Measurements from ENCODE around the gene MARCHF9.

DNA sequence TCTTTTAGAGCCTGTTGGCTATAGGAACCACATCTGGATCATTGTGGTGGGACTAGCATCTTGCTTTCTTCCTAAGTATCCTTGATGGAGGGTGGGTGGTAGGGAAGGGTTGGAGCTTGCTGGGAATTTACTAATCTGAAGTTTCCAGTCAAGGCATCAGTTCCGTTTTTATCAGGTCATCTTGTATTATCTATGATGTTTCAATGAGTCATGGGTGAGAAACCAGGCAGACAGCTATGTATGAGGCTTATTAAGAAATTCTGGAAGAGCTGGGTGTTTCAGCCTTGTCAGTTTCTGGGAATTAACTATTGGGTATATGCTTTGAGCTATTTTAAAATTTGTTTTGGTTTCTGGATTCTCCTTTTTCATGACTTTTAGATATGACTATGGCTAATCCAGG, 39.0 kb downstream of the MARCHF9 start:
- TF ChIP-seq, protein P1, sequence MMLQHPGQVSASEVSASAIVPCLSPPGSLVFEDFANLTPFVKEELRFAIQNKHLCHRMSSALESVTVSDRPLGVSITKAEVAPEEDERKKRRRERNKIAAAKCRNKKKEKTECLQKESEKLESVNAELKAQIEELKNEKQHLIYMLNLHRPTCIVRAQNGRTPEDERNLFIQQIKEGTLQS (CRISPR knock-in tag; conservative IDR thresholded peaks at IDR 0.05), result no peak
- TF ChIP-seq, protein P2, sequence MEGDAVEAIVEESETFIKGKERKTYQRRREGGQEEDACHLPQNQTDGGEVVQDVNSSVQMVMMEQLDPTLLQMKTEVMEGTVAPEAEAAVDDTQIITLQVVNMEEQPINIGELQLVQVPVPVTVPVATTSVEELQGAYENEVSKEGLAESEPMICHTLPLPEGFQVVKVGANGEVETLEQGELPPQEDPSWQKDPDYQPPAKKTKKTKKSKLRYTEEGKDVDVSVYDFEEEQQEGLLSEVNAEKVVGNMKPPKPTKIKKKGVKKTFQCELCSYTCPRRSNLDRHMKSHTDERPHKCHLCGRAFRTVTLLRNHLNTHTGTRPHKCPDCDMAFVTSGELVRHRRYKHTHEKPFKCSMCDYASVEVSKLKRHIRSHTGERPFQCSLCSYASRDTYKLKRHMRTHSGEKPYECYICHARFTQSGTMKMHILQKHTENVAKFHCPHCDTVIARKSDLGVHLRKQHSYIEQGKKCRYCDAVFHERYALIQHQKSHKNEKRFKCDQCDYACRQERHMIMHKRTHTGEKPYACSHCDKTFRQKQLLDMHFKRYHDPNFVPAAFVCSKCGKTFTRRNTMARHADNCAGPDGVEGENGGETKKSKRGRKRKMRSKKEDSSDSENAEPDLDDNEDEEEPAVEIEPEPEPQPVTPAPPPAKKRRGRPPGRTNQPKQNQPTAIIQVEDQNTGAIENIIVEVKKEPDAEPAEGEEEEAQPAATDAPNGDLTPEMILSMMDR (IDR thresholded peaks at IDR 0.05), result no peak
- TF ChIP-seq, protein P3, sequence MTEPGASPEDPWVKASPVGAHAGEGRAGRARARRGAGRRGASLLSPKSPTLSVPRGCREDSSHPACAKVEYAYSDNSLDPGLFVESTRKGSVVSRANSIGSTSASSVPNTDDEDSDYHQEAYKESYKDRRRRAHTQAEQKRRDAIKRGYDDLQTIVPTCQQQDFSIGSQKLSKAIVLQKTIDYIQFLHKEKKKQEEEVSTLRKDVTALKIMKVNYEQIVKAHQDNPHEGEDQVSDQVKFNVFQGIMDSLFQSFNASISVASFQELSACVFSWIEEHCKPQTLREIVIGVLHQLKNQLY (CRISPR knock-in tag; IDR thresholded peaks at IDR 0.05), result no peak
- TF ChIP-seq, protein P4, sequence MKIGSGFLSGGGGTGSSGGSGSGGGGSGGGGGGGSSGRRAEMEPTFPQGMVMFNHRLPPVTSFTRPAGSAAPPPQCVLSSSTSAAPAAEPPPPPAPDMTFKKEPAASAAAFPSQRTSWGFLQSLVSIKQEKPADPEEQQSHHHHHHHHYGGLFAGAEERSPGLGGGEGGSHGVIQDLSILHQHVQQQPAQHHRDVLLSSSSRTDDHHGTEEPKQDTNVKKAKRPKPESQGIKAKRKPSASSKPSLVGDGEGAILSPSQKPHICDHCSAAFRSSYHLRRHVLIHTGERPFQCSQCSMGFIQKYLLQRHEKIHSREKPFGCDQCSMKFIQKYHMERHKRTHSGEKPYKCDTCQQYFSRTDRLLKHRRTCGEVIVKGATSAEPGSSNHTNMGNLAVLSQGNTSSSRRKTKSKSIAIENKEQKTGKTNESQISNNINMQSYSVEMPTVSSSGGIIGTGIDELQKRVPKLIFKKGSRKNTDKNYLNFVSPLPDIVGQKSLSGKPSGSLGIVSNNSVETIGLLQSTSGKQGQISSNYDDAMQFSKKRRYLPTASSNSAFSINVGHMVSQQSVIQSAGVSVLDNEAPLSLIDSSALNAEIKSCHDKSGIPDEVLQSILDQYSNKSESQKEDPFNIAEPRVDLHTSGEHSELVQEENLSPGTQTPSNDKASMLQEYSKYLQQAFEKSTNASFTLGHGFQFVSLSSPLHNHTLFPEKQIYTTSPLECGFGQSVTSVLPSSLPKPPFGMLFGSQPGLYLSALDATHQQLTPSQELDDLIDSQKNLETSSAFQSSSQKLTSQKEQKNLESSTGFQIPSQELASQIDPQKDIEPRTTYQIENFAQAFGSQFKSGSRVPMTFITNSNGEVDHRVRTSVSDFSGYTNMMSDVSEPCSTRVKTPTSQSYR (CRISPR knock-in tag; IDR thresholded peaks at IDR 0.05), result no peak
